UCSD-AML1 (cell line): ENCODE results near the gene TMEM88.
A peak's percentile ranks its signal among the peaks of the same experiment; 100 is the strongest.

Experiments
- DNase-seq: peaks from one replicate; lab custom pipeline; 2025; ENCODE audit not compliant: unreplicated experiment; lab: John Stamatoyannopoulos, UW

The TMEM88 gene

GRCh38 chr17:7833011-7833794, 21.7 kb upstream of the TMEM88 start:
- no peak for DNase-seq

GRCh38 chr17:7833795-7834541, 20.9 kb upstream of the TMEM88 start, which contains the start of gene KDM6B:
KDM6B (plus strand) TSS chr17:7834217; CDS start chr17:7845555, 11,338 bp downstream.
- DNase-seq, result peak; percentile 90

- peak; percentile 64 for DNase-seq
Measured at GRCh38 chr17:7834542-7834956, 20.3 kb upstream of the TMEM88 start.

DNA sequence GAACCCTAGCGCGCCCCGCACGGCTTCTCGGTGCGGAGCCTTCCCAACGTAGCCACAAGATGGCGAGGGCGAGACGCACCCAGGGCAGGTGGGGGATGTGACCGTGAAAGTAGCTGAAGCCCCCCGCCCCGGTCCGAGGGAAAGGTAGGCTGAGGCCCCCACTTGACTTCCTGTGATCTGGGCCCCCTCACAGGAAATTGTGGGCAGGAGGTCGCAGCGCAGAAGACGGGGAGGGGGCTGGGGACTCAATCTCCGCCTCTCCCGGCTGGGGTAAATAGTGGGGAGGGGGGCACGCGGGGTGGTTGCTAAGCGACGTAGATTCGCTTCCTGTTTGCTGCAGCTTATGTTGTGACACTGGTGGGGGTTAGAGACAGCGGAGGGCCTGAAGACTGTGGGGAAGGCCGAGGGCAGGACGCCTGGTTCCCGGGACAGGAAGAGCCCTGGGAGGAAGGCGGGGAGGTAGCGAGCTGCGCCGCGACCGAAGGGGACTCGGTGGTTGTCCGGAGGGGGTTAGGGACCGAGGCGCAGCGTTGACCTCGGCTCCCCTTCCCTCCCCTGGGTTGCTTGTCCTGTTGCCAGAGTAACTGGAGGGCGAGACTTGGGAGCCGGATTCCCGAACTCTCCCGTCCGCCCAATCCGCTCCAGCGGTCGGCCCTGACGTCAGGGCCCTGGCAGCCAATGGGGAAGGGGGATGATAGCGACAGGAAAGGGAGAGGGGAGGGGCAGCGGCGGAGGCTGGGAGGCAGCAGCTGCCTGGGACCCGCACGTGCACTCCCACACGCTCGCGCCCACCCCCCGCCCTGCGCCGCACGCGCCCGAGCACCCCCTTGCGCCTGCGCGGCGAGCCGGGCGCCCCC, 19.7 kb upstream of the TMEM88 start:
- peak; percentile 97 for DNase-seq

- DNase-seq, result no peak
Measured at GRCh38 chr17:7835814-7836595, 18.9 kb upstream of the TMEM88 start.

GRCh38 chr17:7836596-7837407, 18.1 kb upstream of the TMEM88 start:
- DNase-seq, result peak; percentile 90

GRCh38 chr17:7837408-7838088, 17.3 kb upstream of the TMEM88 start:
- DNase-seq, result no peak

DNA sequence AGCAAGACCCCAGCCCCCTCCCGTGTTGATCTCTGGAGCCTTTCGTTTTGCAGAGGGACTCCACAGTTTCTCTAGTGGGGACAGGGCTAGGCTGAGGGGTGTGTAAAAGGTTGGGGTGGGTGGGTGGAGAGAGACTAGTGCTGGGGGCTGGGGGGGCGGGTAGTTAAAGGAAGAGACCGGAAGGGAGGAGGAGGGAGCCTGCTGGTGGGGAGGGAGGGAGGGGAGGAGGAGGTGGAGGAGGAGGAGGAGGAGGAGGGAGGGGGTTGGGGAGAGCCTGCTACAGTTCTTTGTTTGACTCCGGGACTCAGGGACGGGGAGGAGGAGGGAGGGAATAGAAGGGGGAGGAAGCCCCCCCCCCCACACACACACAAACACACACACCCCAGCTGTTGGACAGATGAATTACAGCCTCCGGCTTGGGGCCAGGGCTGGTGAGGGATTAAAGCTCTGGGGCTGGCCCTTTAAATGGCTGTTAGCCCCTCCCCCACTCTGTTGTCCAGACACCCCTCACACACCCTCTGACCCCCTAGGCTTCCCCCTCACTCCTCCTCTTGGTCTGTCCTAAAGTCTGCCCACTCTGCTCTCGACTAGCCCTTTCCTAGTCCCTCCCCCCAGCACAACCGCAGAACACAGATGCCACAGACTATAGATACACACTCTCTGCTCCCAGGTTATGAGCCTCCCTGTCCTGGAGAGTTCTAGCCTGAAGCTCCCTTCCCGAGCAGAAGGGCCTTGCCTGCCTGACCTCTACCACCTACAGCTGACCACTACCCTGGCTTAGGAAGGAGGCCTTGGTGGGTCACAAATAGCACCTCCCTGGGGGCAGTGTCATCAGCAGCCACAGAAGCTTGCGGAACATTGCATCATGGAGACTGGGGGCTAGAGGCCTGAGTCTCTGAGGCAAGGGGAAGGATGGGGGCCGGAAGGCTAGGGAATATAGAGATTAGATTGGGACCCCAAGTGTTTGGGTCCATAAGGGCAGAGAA, 16.5 kb upstream of the TMEM88 start:
- peak; percentile 82 for DNase-seq

GRCh38 chr17:7839190-7839875, 15.5 kb upstream of the TMEM88 start:
- peak; percentile 68 for DNase-seq

- no peak for DNase-seq
Measured at GRCh38 chr17:7839876-7840261, 15.0 kb upstream of the TMEM88 start.

- DNase-seq, result no peak
Measured at GRCh38 chr17:7840441-7840840, 14.4 kb upstream of the TMEM88 start.

GRCh38 chr17:7840875-7841274, 14.0 kb upstream of the TMEM88 start:
- no peak for DNase-seq

GRCh38 chr17:7841396-7841914, 13.4 kb upstream of the TMEM88 start:
- peak; percentile 87 for DNase-seq

DNA sequence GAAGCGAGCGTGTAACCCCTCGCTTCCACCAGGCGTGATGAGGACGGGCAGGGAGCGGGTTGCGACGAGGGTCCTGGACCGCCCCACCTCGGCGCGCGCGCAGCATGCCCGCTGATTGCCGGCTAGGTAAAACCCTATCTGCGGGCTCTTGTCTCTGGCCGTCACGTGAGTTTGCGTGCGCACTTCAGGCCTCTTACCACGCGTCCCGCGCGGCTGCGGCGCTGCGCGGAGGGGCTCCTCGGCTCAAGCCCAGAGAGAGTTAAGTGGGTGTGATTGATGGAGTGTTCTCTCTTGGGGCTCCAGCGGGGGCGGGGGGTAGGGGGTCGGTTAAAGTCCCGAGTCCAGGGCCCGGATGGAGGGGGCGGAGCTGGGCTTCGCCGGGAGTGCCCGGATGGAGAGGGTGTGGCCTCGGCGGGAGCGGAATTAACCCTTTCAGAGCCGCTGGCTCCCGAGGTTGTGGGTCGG, 12.9 kb upstream of the TMEM88 start:
- peak; percentile 91 for DNase-seq

DNA sequence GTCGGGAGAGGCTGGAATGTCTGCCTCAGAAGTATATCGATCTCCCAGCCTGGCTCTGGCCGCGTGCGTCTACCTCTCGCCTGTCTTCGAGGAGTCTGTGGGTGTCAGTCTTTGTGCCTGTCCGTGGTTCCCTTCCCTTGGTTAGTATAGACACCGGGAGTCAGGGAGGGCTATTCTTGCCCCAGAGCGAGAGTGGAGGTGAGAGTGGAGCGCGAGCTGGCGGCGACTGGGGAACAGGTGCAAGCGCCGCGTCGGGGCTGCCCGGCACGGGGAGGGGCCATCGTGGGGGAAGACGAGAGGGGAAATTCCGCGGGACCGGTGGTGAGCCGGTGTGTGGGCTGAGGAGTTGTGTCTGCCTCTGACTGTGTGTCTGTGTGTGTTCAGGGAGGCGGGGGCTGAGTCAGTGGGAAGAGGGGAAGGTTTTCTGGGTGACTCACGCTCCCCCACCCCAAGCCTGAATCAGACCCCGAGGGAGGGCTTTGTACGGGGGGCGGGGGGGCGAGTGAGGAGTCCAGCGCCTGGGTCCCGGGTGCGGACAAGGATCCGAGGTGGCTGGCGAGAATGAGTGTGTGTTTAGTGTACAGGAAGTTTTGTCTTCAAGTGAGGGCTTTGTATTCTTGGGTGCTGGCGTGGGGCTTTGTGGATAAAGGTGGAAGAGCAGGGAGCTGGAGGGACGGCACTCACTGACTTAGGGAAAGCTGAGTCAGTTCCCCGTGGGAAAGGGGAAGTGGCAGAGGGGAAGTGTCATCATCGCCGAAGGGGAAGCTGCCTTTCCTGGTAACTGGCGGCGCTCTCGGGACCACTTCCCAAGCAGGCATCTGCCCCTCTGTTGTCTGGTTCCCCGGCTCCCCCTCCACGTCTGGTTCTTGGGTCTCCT, 12.2 kb upstream of the TMEM88 start:
- DNase-seq, result peak; percentile 84

- DNase-seq, result no peak
Measured at GRCh38 chr17:7843257-7843535, 11.7 kb upstream of the TMEM88 start.
